WTC11 (cell line): Measurements from ENCODE around the gene FBXO9. TPM values are rescaled to one million over a fixed set of nuclear protein-coding genes. Genes with fewer than 3 reads are reported as not detected.

Source experiments
- ATAC-seq: fragments of 200-7000 bp; cut with Tn5 transposase; 2 replicates; pipeline ENCODE4 v1.10.0; 2021; ENCODE audit warnings: mild to moderate bottlenecking, moderate library complexity
- CTCF ChIA-PET: fragments of 300-600 bp; sonication (Branson Sonifier 250); formaldehyde crosslinking; loops from one replicate; lab custom pipeline; 2021; ENCODE audit warnings: antibody characterized with exemption; lab: Charles Lee
- POLR2A ChIA-PET: fragments of 350-600 bp; sonication (Branson Sonifier 250); formaldehyde crosslinking; loops from one replicate; lab custom pipeline; 2021; ENCODE audit warnings: antibody characterized with exemption; lab: Charles Lee
- DNase-seq: peaks from one replicate; pipeline ENCODE4 v3.0.0; 2021; ENCODE audit warnings: low spot score
- H3K27ac Mint-ChIP-seq: 2 replicates; pipeline ENCODE4 v1.8.0; 2021; ENCODE audit warnings: mixed read lengths
- H3K27me3 Mint-ChIP-seq: 2 replicates; pipeline ENCODE4 v1.8.0; 2021; ENCODE audit warnings: low read depth, mild to moderate bottlenecking, moderate library complexity, mixed read lengths
- H3K36me3 Mint-ChIP-seq: 2 replicates; pipeline ENCODE4 v1.8.0; 2021; ENCODE audit warnings: mixed read lengths
- H3K4me1 Mint-ChIP-seq: 2 replicates; pipeline ENCODE4 v1.8.0; 2022; ENCODE audit warnings: mixed read lengths
- H3K4me3 Mint-ChIP-seq: 2 replicates; pipeline ENCODE4 v1.8.0; 2021; ENCODE audit warnings: mild to moderate bottlenecking, moderate library complexity, mixed read lengths
- H3K9me3 Mint-ChIP-seq: 2 replicates; pipeline ENCODE4 v1.8.0; 2021; ENCODE audit warnings: mixed read lengths
- FOXP1 ChIP-seq: sonication (generic); formaldehyde crosslinking; IDR thresholded peaks from 2 replicates; pipeline ENCODE4 v1.8.0; 2022; ENCODE audit warnings: missing genetic modification reagents, mild to moderate bottlenecking, moderate library complexity, borderline replicate concordance
- GABPB1 ChIP-seq: sonication (generic); formaldehyde crosslinking; IDR thresholded peaks from 2 replicates; pipeline ENCODE4 v1.8.1; 2023; ENCODE audit warnings: mild to moderate bottlenecking, missing genetic modification reagents
- GTF2I ChIP-seq: fragments of 250-450 bp; sonication (Bioruptor Pico); conservative IDR thresholded peaks from 2 replicates; pipeline ENCODE4 v1.4.0; 2021; ENCODE audit warnings: mild to moderate bottlenecking
- IRF2 ChIP-seq: sonication (generic); formaldehyde crosslinking; IDR thresholded peaks from 2 replicates; pipeline ENCODE4 v1.8.0; 2022; ENCODE audit warnings: low read depth, missing genetic modification reagents, borderline replicate concordance
- MYBL2 ChIP-seq: sonication (generic); formaldehyde crosslinking; IDR thresholded peaks from 2 replicates; pipeline ENCODE4 v1.8.1; 2023; ENCODE audit warnings: mild to moderate bottlenecking, moderate library complexity, missing genetic modification reagents
- NFATC4 ChIP-seq: fragments of 250-450 bp; sonication (Bioruptor Pico); IDR thresholded peaks from 2 replicates; pipeline ENCODE4 v1.9.0; 2021; ENCODE audit warnings: mild to moderate bottlenecking
- NR1H2 ChIP-seq: sonication (generic); formaldehyde crosslinking; IDR thresholded peaks from 2 replicates; pipeline ENCODE4 v1.9.0; 2021; ENCODE audit warnings: mild to moderate bottlenecking, moderate library complexity, missing genetic modification reagents
- TEAD1 ChIP-seq: sonication (generic); formaldehyde crosslinking; IDR thresholded peaks from 2 replicates; pipeline ENCODE4 v1.8.0; 2022; ENCODE audit warnings: mild to moderate bottlenecking, missing genetic modification reagents
- TEAD4 ChIP-seq: sonication (generic); formaldehyde crosslinking; IDR thresholded peaks from 2 replicates; pipeline ENCODE4 v1.8.0; 2022; ENCODE audit warnings: mild to moderate bottlenecking, missing genetic modification reagents
- ZNF121 ChIP-seq: sonication (generic); formaldehyde crosslinking; IDR thresholded peaks from 2 replicates; pipeline ENCODE4 v1.8.0; 2023; ENCODE audit warnings: missing genetic modification reagents
- ZNF396 ChIP-seq: fragments of 250-450 bp; sonication (Bioruptor Pico); IDR thresholded peaks from 2 replicates; pipeline ENCODE4 v1.8.0; 2021; ENCODE audit warnings: mild to moderate bottlenecking, moderate library complexity, borderline replicate concordance
- total RNA-seq: library from RNA; stranded (reverse); gene quantifications from 3 replicates; pipeline ENCODE4 v1.2.3, GENCODE V29; 2021
- TF ChIP-seq, protein P1 (sequence below): sonication (generic); formaldehyde crosslinking; IDR thresholded peaks from 2 replicates; pipeline ENCODE4 v1.8.1; 2023; ENCODE audit warnings: mild to moderate bottlenecking, missing genetic modification reagents, borderline replicate concordance
- TF ChIP-seq, protein P2 (sequence below): fragments of 250-450 bp; sonication (Bioruptor Pico); IDR thresholded peaks from 2 replicates; pipeline ENCODE4 v1.8.0; 2021; ENCODE audit warnings: mild to moderate bottlenecking
- TF ChIP-seq, protein P3 (sequence below): sonication (generic); formaldehyde crosslinking; IDR thresholded peaks from 2 replicates; pipeline ENCODE4 v1.8.1; 2022; ENCODE audit warnings: mild to moderate bottlenecking, missing genetic modification reagents, moderate library complexity, borderline replicate concordance
- TF ChIP-seq, protein P4 (sequence below): fragments of 250-450 bp; sonication (Bioruptor Pico); IDR thresholded peaks from 2 replicates; pipeline ENCODE4 v1.9.0; 2021; ENCODE audit warnings: moderate library complexity, mild to moderate bottlenecking, inconsistent platforms, borderline replicate concordance
- TF ChIP-seq, protein P5 (sequence below): fragments of 250-450 bp; sonication (Bioruptor Pico); IDR thresholded peaks from 2 replicates; pipeline ENCODE4 v1.9.0; 2021; ENCODE audit warnings: mild to moderate bottlenecking
- TF ChIP-seq, protein P6 (sequence below): sonication (generic); formaldehyde crosslinking; IDR thresholded peaks from 2 replicates; pipeline ENCODE4 v1.8.0; 2022; ENCODE audit warnings: mild to moderate bottlenecking, missing genetic modification reagents

Gene FBXO9
- total RNA-seq, 1 experiment from 2014 or later: 54.4 TPM

DNA sequence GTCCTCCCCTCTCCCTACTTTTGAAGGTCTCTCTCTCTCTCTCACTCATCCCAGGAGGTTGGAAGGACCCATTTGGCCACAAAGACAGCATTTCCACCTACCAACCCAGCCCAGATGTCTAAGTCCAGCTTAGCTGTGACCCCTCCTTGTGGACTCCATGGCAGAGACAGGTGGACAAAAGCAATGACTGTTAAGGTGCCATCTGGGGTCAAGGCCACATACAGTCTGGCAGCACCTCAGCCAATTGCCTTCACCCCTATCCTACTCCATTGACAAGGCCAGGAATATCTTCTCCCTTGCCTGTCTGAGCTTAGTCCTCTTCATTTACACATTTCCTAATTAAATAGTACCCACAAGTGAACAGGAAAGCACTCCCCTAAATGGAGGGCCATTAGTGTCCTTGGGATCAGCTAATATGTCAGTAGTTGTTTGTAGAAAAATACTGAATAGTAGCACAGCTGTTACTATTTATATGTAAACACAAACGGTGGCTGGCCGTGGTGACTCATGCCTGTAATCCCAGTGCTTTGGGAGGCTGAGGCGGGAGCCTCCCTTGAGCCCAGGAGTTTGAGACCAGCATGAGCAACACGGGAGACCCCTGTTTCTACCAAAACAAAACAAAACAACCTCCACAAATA is 54.7 kb downstream of the FBXO9 start (continued):
- TF ChIP-seq FOXP1 (CRISPR knock-in tag) (no peak), TEAD4 (CRISPR knock-in tag) (no peak), TEAD1 (CRISPR knock-in tag) (peak; percentile 33; the same call in 1 of the 2 replicates), IRF2 (no peak)
- TF ChIP-seq, protein P1, sequence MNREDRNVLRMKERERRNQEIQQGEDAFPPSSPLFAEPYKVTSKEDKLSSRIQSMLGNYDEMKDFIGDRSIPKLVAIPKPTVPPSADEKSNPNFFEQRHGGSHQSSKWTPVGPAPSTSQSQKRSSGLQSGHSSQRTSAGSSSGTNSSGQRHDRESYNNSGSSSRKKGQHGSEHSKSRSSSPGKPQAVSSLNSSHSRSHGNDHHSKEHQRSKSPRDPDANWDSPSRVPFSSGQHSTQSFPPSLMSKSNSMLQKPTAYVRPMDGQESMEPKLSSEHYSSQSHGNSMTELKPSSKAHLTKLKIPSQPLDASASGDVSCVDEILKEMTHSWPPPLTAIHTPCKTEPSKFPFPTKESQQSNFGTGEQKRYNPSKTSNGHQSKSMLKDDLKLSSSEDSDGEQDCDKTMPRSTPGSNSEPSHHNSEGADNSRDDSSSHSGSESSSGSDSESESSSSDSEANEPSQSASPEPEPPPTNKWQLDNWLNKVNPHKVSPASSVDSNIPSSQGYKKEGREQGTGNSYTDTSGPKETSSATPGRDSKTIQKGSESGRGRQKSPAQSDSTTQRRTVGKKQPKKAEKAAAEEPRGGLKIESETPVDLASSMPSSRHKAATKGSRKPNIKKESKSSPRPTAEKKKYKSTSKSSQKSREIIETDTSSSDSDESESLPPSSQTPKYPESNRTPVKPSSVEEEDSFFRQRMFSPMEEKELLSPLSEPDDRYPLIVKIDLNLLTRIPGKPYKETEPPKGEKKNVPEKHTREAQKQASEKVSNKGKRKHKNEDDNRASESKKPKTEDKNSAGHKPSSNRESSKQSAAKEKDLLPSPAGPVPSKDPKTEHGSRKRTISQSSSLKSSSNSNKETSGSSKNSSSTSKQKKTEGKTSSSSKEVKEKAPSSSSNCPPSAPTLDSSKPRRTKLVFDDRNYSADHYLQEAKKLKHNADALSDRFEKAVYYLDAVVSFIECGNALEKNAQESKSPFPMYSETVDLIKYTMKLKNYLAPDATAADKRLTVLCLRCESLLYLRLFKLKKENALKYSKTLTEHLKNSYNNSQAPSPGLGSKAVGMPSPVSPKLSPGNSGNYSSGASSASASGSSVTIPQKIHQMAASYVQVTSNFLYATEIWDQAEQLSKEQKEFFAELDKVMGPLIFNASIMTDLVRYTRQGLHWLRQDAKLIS (CRISPR knock-in tag): no peak

DNA sequence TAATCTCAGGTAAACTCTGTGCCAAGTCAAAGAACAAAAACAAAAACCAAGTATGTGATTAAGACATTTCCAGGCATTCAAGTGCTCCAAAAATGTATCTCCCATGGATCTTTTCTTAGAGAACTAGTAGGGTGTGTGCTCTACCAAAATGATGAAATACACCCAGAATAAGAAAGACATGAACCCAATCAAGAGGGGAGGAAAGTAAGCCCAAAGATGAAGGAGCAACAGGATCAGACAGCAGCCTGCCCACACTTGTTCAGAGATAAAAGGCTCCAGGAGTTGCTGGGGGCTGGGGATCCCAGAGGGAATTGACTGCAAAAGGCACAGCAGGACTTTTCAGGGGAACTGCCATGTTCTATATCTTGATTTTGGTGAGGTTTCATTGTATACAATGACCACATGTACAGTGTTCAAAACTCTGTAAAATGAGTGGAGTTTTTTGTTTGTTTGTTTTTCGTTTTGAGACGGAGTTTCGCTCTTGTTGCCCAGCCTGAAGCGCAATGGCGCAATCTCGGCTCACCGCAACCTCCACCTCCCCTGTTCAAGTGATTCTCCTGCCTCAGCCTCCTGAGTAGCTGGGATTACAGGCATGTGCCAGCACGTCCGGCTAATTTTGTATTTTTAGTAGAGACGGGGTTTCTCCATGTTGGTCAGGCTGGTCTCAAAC is 59.1 kb downstream of the FBXO9 start:
- ATAC-seq: no peak

DNA sequence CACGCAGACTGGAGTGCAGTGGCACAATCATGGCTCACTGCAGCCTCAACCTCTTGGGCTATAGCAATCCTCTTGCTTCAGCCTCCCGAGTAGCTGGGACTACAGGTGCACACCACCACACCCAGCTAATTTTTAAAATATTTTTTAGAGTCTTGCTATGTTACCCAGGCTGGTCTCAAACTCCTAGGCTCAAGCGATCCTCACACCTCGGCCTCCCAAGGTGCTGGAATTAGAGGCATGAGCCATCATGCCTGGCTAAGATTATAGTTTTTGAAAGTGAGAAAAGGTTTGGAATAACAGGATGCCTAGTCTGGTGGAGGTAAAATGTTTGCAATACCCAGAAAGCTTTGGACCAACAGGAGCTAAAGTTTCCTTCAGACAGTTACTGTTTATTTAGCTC is 60.1 kb downstream of the FBXO9 start:
- ChIA-PET POLR2A (interaction anchor here (0.6 kb wide), 1 partner anchor 33 kb away, joined by 4 read pairs; no protein-coding TSS in a partner anchor), CTCF (interaction anchor here (0.8 kb wide), 1 partner anchor 46 kb away, joined by 3 read pairs; no protein-coding TSS in a partner anchor)
- no peak for ATAC-seq
- Mint-ChIP-seq H3K9me3 (no peaks in the 10 kb centered on the region), H3K27me3 (no peaks in the 10 kb centered on the region; the same call in 1 of the 2 replicates), H3K4me1 (peaks cover 18% of the 10 kb centered on the region), H3K36me3 (no peaks in the 10 kb centered on the region), H3K4me3 (no peak overlapping the region), H3K27ac (no peak overlapping the region)
- DNase-seq: no peak
- TF ChIP-seq TEAD1 (CRISPR knock-in tag) (no peak), NFATC4 (CRISPR knock-in tag) (no peak), NR1H2 (CRISPR knock-in tag) (no peak), GTF2I (CRISPR knock-in tag) (no peak), ZNF121 (CRISPR knock-in tag) (no peak), GABPB1 (no peak), ZNF396 (CRISPR knock-in tag) (no peak)
- TF ChIP-seq, protein P2, sequence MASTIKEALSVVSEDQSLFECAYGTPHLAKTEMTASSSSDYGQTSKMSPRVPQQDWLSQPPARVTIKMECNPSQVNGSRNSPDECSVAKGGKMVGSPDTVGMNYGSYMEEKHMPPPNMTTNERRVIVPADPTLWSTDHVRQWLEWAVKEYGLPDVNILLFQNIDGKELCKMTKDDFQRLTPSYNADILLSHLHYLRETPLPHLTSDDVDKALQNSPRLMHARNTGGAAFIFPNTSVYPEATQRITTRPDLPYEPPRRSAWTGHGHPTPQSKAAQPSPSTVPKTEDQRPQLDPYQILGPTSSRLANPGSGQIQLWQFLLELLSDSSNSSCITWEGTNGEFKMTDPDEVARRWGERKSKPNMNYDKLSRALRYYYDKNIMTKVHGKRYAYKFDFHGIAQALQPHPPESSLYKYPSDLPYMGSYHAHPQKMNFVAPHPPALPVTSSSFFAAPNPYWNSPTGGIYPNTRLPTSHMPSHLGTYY (CRISPR knock-in tag): no peak
- TF ChIP-seq, protein P3, sequence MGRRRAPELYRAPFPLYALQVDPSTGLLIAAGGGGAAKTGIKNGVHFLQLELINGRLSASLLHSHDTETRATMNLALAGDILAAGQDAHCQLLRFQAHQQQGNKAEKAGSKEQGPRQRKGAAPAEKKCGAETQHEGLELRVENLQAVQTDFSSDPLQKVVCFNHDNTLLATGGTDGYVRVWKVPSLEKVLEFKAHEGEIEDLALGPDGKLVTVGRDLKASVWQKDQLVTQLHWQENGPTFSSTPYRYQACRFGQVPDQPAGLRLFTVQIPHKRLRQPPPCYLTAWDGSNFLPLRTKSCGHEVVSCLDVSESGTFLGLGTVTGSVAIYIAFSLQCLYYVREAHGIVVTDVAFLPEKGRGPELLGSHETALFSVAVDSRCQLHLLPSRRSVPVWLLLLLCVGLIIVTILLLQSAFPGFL: no peak
- TF ChIP-seq, protein P4, sequence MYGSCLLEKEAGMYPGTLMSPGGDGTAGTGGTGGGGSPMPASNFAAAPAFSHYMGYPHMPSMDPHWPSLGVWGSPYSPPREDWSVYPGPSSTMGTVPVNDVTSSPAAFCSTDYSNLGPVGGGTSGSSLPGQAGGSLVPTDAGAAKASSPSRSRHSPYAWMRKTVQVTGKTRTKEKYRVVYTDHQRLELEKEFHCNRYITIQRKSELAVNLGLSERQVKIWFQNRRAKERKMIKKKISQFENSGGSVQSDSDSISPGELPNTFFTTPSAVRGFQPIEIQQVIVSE (CRISPR knock-in tag): no peak
- TF ChIP-seq, protein P5, sequence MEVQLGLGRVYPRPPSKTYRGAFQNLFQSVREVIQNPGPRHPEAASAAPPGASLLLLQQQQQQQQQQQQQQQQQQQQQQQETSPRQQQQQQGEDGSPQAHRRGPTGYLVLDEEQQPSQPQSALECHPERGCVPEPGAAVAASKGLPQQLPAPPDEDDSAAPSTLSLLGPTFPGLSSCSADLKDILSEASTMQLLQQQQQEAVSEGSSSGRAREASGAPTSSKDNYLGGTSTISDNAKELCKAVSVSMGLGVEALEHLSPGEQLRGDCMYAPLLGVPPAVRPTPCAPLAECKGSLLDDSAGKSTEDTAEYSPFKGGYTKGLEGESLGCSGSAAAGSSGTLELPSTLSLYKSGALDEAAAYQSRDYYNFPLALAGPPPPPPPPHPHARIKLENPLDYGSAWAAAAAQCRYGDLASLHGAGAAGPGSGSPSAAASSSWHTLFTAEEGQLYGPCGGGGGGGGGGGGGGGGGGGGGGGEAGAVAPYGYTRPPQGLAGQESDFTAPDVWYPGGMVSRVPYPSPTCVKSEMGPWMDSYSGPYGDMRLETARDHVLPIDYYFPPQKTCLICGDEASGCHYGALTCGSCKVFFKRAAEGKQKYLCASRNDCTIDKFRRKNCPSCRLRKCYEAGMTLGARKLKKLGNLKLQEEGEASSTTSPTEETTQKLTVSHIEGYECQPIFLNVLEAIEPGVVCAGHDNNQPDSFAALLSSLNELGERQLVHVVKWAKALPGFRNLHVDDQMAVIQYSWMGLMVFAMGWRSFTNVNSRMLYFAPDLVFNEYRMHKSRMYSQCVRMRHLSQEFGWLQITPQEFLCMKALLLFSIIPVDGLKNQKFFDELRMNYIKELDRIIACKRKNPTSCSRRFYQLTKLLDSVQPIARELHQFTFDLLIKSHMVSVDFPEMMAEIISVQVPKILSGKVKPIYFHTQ: no peak
- TF ChIP-seq, protein P6, sequence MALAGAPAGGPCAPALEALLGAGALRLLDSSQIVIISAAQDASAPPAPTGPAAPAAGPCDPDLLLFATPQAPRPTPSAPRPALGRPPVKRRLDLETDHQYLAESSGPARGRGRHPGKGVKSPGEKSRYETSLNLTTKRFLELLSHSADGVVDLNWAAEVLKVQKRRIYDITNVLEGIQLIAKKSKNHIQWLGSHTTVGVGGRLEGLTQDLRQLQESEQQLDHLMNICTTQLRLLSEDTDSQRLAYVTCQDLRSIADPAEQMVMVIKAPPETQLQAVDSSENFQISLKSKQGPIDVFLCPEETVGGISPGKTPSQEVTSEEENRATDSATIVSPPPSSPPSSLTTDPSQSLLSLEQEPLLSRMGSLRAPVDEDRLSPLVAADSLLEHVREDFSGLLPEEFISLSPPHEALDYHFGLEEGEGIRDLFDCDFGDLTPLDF (CRISPR knock-in tag): no peak

More for the DNA sequence above, 59.1 kb downstream of the FBXO9 start:
- Mint-ChIP-seq H3K4me1 (peaks cover 28% of the 10 kb centered on the region), H3K36me3 (no peaks in the 10 kb centered on the region)
- CTCF ChIA-PET: interaction anchor here (0.6 kb wide), 1 partner anchor 14 kb away, joined by 3 read pairs; no protein-coding TSS in a partner anchor
- TF ChIP-seq TEAD4 (CRISPR knock-in tag) (no peak), MYBL2 (CRISPR knock-in tag) (no peak)
- TF ChIP-seq, all 79 proteins: peak for 0
- Mint-ChIP-seq H3K4me3 (no peak overlapping the region), H3K27me3 (no peaks in the 10 kb centered on the region; the same call in 1 of the 2 replicates), H3K27ac (no peak overlapping the region; the same call in 1 of the 2 replicates), H3K9me3 (no peaks in the 10 kb centered on the region)
- DNase-seq: no peak
- POLR2A ChIA-PET: no interaction called here
